PC-3 (cell line): ENCODE data around the gene STX18.

Source experiments
- EZH2 ChIP-seq: fragments of 300-600 bp; sonication (generic); IDR thresholded peaks from one replicate; pipeline ENCODE4 v1.6.1; 2017; ENCODE audit warnings: antibody characterized with exemption, mild to moderate bottlenecking, low read length; ENCODE audit not compliant: unreplicated experiment
- EZH2phosphoT487 ChIP-seq: fragments of 300-600 bp; sonication (generic); IDR thresholded peaks from 2 replicates; pipeline ENCODE4 v1.6.1; 2018; ENCODE audit warnings: mild to moderate bottlenecking, antibody characterized with exemption, low read length, borderline replicate concordance
- TF ChIP-seq, protein P1 (sequence below): fragments of 300-600 bp; sonication (generic); conservative IDR thresholded peaks from 2 replicates; pipeline ENCODE4 v1.5.1; 2017; ENCODE audit warnings: antibody characterized with exemption, low read depth, mild to moderate bottlenecking, low read length

DNA sequence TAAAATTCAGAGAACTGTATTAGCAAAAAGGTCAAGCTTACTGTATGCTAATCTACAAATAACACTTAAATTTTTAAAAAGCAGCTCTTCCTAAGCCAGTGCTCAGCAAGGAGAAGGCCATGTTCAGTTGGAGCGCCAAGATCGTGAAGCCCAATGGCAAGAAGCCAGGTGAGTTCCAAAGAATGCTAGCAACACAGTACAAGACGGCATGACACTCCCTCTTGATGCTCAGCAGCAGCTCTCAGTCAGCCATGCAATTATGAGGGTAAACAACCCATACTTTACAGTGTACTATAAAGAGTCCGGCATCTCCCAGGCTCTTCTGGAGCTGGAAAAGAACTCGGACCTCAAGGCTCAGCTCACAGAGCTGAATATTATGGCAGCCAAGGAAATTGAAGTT lies 34.9 kb downstream of the STX18 start:
- TF ChIP-seq, protein P1, sequence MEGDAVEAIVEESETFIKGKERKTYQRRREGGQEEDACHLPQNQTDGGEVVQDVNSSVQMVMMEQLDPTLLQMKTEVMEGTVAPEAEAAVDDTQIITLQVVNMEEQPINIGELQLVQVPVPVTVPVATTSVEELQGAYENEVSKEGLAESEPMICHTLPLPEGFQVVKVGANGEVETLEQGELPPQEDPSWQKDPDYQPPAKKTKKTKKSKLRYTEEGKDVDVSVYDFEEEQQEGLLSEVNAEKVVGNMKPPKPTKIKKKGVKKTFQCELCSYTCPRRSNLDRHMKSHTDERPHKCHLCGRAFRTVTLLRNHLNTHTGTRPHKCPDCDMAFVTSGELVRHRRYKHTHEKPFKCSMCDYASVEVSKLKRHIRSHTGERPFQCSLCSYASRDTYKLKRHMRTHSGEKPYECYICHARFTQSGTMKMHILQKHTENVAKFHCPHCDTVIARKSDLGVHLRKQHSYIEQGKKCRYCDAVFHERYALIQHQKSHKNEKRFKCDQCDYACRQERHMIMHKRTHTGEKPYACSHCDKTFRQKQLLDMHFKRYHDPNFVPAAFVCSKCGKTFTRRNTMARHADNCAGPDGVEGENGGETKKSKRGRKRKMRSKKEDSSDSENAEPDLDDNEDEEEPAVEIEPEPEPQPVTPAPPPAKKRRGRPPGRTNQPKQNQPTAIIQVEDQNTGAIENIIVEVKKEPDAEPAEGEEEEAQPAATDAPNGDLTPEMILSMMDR, result no peak
- TF ChIP-seq EZH2 (no peak), EZH2phosphoT487 (no peak)
